GM18873 (cell line): ENCODE measurements around the gene KRT25.

Experiments used
- ATAC-seq: cut with Tn5 transposase; IDR thresholded peaks from one replicate; pipeline ENCODE4 v1.9.1; 2021; ENCODE audit warnings: mild to moderate bottlenecking, moderate library complexity, moderate number of reproducible peaks; ENCODE audit not compliant: unreplicated experiment, low FRiP score

Gene KRT25

DNA sequence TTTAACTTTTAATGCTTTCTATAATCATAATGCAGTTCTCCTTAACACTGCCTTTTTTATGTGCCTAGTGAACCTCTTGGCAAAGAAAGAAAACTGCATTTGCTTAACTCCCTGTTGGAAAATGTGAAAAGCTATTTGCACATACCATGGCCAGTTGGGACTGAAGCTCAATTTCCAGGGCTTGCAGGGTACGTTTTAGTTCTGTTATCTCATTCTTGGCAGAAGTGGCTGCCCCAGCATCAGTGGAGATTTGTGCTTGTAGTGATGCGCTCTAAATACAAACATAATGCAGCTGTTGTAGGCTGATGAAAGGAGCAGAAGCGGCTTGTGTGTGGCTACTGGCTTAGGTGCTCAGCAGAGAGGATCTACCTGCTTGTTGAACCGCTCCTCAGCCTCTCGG lies 55.3 kb downstream of the KRT25 start:
- ATAC-seq = no peak

GRCh38 chr17:40699371-40699770 lies 55.8 kb downstream of the KRT25 start:
- no peak for ATAC-seq
